Chondrocyte (in vitro differentiated cells): ENCODE measurements around the gene TIGD6. TPM values are rescaled to one million over a fixed set of nuclear protein-coding genes. Genes with fewer than 3 reads are reported as not detected.

Experiments
- DNase-seq: peaks from one replicate; pipeline ENCODE4 v3.0.0; 2021; ENCODE audit warnings: mixed read lengths, low spot score
- H3K27ac Mint-ChIP-seq: one replicate; pipeline ENCODE4 v1.8.0; 2021; ENCODE audit warnings: mild to moderate bottlenecking, moderate library complexity, mixed read lengths; ENCODE audit not compliant: unreplicated experiment
- H3K27me3 Mint-ChIP-seq: 2 replicates; pipeline ENCODE4 v1.8.0; 2021; ENCODE audit warnings: low read depth, mixed read lengths
- H3K36me3 Mint-ChIP-seq: 2 replicates; pipeline ENCODE4 v1.8.0; 2021; ENCODE audit warnings: low read depth, mixed read lengths
- H3K4me1 Mint-ChIP-seq: 2 replicates; pipeline ENCODE4 v1.8.0; 2021; ENCODE audit warnings: low read depth, mild to moderate bottlenecking, mixed read lengths
- H3K4me3 Mint-ChIP-seq: one replicate; pipeline ENCODE4 v1.8.0; 2021; ENCODE audit warnings: mild to moderate bottlenecking, moderate library complexity, mixed read lengths; ENCODE audit not compliant: unreplicated experiment
- H3K9me3 Mint-ChIP-seq: 2 replicates; pipeline ENCODE4 v1.8.0; 2021; ENCODE audit warnings: low read depth, mixed read lengths
- CTCF ChIP-seq: fragments of 200-600 bp; sonication (generic); IDR thresholded peaks from 2 replicates; pipeline ENCODE4 v1.5.0; 2021; ENCODE audit warnings: antibody characterized with exemption, mild to moderate bottlenecking, moderate library complexity
- long read RNA-seq: library from polyadenylated mRNA; stranded (forward); transcript quantifications from one replicate; pipeline ENCODE4 v2.0.0, GENCODE V29; 2021
- total RNA-seq: library from RNA; stranded (reverse); gene quantifications from 3 replicates; pipeline ENCODE4 v1.2.1, GENCODE V29; 2021

The TIGD6 gene
- total RNA-seq, result 5.3 to 7.4 TPM (median 5.7 TPM) in 3 replicates
- long read RNA-seq, full-length matches to known transcripts, result 8 of 10 reads
- long read RNA-seq, partial matches to known transcripts, result 1 of 10 reads
- long read RNA-seq, other reads (novel, unspliced or antisense), result 1 of 10 reads

GRCh38 chr5:150000256-150000989, at the start of gene TIGD6, which contains the start of gene HMGXB3:
Gene TIGD6 (minus strand): TSS chr5:150000654. CDS start chr5:149996348, 4,306 bp downstream.
Gene HMGXB3 (plus strand): TSS chr5:150000739. CDS start chr5:150004853, 4,114 bp downstream.
- Mint-ChIP-seq H3K9me3 (no peaks in the 10 kb centered on the region), H3K4me1 (peaks cover 45% of the 10 kb centered on the region), H3K27ac (peak within 1 kb of the TSS; percentile 95), H3K36me3 (peaks cover 7% of the 10 kb centered on the region), H3K27me3 (no peaks in the 10 kb centered on the region), H3K4me3 (peak within 1 kb of the TSS; percentile 85)
- TF ChIP-seq CTCF, result peak; percentile 39
- peak; percentile 98 for DNase-seq

- Mint-ChIP-seq H3K36me3 (peaks cover 39% of the 10 kb centered on the region), H3K27me3 (no peaks in the 10 kb centered on the region), H3K4me3 (no peak overlapping the region), H3K4me1 (peaks cover 45% of the 10 kb centered on the region), H3K27ac (no peak overlapping the region), H3K9me3 (no peaks in the 10 kb centered on the region)
- TF ChIP-seq CTCF, result no peak
- DNase-seq, result no peak
Measured at GRCh38 chr5:150046031-150046430, 45.6 kb upstream of the TIGD6 start.

GRCh38 chr5:150045549-150045948, 45.1 kb upstream of the TIGD6 start:
- Mint-ChIP-seq H3K4me1 (peaks cover 45% of the 10 kb centered on the region), H3K27ac (no peak overlapping the region), H3K27me3 (no peaks in the 10 kb centered on the region), H3K4me3 (no peak overlapping the region), H3K9me3 (no peaks in the 10 kb centered on the region), H3K36me3 (peaks cover 41% of the 10 kb centered on the region)
- DNase-seq, result no peak
- TF ChIP-seq CTCF, result no peak

GRCh38 chr5:150044712-150045111, 44.3 kb upstream of the TIGD6 start:
- DNase-seq, result no peak
- Mint-ChIP-seq H3K27ac (peak overlapping the region; percentile 87), H3K36me3 (peaks cover 43% of the 10 kb centered on the region), H3K9me3 (no peaks in the 10 kb centered on the region), H3K4me3 (no peak overlapping the region), H3K27me3 (no peaks in the 10 kb centered on the region), H3K4me1 (peaks cover 40% of the 10 kb centered on the region)
- no peak for TF ChIP-seq CTCF

GRCh38 chr5:150044329-150044681, 43.9 kb upstream of the TIGD6 start:
- H3K27me3 Mint-ChIP-seq, result no peaks in the 10 kb centered on the region

More at GRCh38 chr5:150044329-150044681, 43.9 kb upstream of the TIGD6 start:
- no peak for TF ChIP-seq CTCF
- DNase-seq, result no peak
- peaks cover 42% of the 10 kb centered on the region for H3K36me3 Mint-ChIP-seq
- no peaks in the 10 kb centered on the region for H3K9me3 Mint-ChIP-seq
- peak overlapping the region; percentile 87 for H3K27ac Mint-ChIP-seq
- no peak overlapping the region for H3K4me3 Mint-ChIP-seq
- peaks cover 35% of the 10 kb centered on the region for H3K4me1 Mint-ChIP-seq
